SK-N-MC (cell line): ENCODE measurements around the gene CYP27A1.

Experiments used
- DNase-seq: peaks from one replicate; pipeline ENCODE4 v3.0.0-alpha.2; 2011; ENCODE audit warnings: low read depth, low spot score
- H3K27ac ChIP-seq: fragments of 200-600 bp; sonication (generic); 2 replicates; pipeline ENCODE4 v1.5.1; 2016; ENCODE audit warnings: mixed run types
- H3K36me3 ChIP-seq: fragments of 200-600 bp; sonication (generic); 2 replicates; pipeline ENCODE4 v1.6.1; 2017; ENCODE audit warnings: antibody characterized with exemption, low read length, mixed read lengths; ENCODE audit not compliant: insufficient read depth
- H3K4me3 ChIP-seq: fragments of 200-600 bp; sonication (generic); 2 replicates; pipeline ENCODE4 v1.5.1; 2016
- H3K9ac ChIP-seq: fragments of 200-600 bp; sonication (generic); 2 replicates; pipeline ENCODE4 v1.8.0; 2017; ENCODE audit warnings: mixed run types, mixed read lengths; ENCODE audit not compliant: insufficient read length
- H3K9me3 ChIP-seq: fragments of 200-600 bp; sonication (generic); 2 replicates; pipeline ENCODE4 v1.6.1; 2017; ENCODE audit warnings: low read depth, mild to moderate bottlenecking, antibody characterized with exemption, low read length, moderate library complexity, mixed read lengths
- EZH2 ChIP-seq: fragments of 200-600 bp; sonication (generic); IDR thresholded peaks from one replicate; pipeline ENCODE4 v1.6.1; 2017; ENCODE audit warnings: antibody characterized with exemption
- FOXP2 ChIP-seq: optimal IDR thresholded peaks from 2 replicates; pipeline ENCODE3; 2011; ENCODE audit warnings: mild to moderate bottlenecking, moderate library complexity; ENCODE audit not compliant: insufficient read depth; ENCODE audit errors: extremely low read length, control extremely low read depth
- POLR2AphosphoS5 ChIP-seq: IDR thresholded peaks from 2 replicates; pipeline ENCODE4 v1.6.1; 2012; ENCODE audit warnings: mild to moderate bottlenecking, low read depth, low read length, borderline replicate concordance

Gene CYP27A1

DNA sequence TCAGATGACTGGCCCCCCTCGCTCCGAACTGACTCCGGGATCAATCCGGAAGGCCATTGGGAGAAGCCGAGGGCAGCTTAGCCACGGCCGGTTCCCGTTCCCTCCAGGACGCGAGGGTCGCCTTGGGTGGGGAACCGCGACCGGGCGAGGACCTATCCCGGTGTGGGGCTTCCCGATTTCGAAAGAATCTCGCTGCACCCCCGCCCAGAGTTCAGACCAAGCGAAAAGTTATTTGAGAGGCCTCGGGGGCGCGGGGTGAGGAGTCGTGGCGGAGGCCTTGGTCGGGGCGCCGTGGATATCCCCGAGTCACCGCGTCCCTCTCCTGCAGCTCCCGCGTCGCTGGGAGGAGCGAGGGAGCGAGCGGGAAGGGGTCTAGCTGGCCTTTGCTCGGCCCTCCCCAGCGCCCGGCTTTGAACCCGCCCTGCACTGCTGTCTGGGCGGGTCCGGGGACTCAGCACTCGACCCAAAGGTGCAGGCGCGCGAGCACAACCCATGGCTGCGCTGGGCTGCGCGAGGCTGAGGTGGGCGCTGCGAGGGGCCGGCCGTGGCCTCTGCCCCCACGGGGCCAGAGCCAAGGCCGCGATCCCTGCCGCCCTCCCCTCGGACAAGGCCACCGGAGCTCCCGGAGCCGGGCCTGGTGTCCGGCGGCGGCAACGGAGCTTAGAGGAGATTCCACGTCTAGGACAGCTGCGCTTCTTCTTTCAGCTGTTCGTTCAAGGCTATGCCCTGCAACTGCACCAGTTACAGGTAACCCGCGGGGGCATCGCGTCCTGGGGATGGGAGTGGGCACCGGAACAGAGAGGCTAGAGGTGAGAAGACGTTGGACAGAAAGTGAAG lies at the start of gene CYP27A1:
CYP27A1 (plus strand) TSS at position 457 of the 837 bp plus-strand sequence; CDS start at position 493, 36 bp downstream.
- Histone ChIP-seq H3K36me3 (no peaks in the 10 kb centered on the region), H3K9me3 (no peaks in the 10 kb centered on the region), H3K4me3 (no peak within 1 kb of the TSS), H3K27ac (no peak within 1 kb of the TSS), H3K9ac (no peak within 1 kb of the TSS)
- DNase-seq, result no peak
- TF ChIP-seq POLR2AphosphoS5 (no peak), FOXP2 (no peak)

DNA sequence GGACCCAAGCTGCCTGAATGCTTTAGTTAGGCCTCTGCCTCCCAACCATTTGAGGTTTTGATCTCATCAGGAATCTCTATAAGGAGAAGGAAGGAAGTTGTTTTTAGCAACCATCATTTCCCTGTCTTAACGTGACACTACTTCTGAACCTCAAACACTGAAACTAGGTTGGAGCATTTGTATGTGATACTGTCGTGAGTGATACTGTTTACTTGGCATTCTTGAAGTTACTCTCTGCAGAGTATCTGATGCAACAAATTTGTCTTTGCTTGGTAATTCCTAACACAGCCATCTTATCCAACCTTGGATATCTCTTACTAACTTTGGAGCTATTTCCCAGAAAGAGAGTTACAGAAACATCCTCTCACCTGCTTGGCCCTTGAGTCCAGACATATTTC lies 49.2 kb upstream of the CYP27A1 start:
- Histone ChIP-seq H3K4me3 (no peak overlapping the region), H3K9me3 (0 out of 2 replicates have a peak, but pooled peaks cover under 1% of the 10 kb centered on the region), H3K9ac (no peak overlapping the region), H3K27ac (no peak overlapping the region), H3K36me3 (peaks cover 19% of the 10 kb centered on the region)
- no peak for TF ChIP-seq POLR2AphosphoS5
- no peak for TF ChIP-seq EZH2
- no peak for TF ChIP-seq FOXP2
- no peak for DNase-seq

DNA sequence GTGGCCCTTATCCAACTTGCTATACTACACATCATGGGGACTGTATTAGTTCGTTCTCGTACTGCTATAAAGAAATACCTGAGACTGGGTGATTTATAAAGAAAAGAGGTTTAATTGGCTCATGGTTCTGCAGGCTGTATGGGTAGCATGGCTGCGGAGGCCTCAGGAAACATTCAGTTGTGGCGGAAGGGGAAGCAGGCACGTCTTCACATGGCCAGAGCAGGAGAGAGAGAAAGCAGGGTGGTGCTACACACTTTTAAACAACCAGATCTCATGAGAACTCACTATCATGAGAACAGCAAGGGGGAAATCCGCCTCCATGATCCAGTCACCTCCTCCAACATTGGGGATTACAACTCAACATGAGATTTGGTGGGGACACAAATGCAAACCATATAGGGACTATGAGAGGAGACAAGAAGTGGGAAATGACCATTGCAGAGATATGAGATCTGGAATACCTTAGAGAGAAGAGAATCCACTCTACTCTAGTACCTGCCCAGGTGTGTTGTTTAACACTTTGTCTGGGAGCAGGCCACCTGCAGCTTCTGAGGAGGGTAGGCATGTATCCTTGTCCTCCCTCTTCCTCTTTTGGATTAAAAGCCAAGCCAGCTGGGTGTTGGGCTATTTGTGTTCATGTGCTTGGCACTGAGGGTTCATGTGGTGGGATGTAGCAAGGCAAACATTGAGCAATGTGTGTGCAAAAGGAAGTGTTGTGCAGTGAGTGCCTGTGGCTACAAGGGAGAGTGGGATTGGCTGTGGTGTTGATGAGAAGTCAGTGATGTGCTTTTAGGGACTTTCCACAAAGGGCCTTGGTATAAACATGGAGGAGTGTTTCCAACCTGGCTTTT lies 48.6 kb upstream of the CYP27A1 start:
- TF ChIP-seq FOXP2, result no peak
- TF ChIP-seq POLR2AphosphoS5, result no peak
- TF ChIP-seq EZH2, result no peak
- Histone ChIP-seq H3K9ac (no peak overlapping the region), H3K9me3 (no peaks in the 10 kb centered on the region), H3K4me3 (no peak overlapping the region), H3K27ac (no peak overlapping the region), H3K36me3 (peaks cover 22% of the 10 kb centered on the region)
- DNase-seq, result no peak

DNA sequence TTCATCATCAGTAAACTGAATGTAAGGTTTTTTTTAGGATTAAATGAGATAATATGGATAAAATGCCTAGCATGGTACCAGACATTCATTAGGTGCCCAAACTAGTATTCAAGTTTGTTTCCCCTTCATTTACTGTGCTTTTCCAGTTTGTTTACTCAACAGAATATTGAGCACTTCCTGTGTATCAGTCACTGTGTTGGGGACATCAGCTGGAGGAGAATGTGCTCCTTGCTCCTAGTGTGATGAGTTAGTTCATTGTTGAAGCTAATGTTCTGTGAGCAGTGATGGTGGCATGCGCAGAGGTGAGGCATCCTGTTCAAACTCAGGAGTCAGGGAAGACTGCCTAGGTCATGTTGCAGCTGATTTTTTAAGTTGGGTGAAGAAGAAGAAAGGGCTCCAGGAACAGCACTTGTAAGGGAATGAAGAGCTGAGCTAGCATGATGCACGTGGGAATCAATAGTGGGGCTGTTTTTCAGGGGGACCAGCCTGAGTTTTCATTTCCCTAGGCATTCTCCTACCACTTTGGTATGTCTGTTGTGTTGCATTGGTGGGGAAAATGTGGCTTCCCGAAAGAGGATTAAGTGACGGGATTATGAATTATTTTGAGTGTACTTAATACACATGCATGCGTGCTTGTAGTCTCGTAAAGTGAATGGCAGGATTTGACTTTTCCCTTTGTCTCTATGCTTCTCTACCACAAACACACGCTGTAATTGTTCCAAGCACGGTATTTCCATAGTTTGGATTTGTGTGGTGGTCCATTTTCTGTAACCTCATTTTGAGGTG lies 47.6 kb upstream of the CYP27A1 start:
- DNase-seq, result no peak
- no peaks in the 10 kb centered on the region for H3K9me3 ChIP-seq
- no peak overlapping the region for H3K9ac ChIP-seq
- no peak for TF ChIP-seq POLR2AphosphoS5
- TF ChIP-seq EZH2, result no peak
- no peak for TF ChIP-seq FOXP2
- H3K27ac ChIP-seq, result no peak overlapping the region
- no peak overlapping the region for H3K4me3 ChIP-seq
- peaks cover 28% of the 10 kb centered on the region for H3K36me3 ChIP-seq

DNA sequence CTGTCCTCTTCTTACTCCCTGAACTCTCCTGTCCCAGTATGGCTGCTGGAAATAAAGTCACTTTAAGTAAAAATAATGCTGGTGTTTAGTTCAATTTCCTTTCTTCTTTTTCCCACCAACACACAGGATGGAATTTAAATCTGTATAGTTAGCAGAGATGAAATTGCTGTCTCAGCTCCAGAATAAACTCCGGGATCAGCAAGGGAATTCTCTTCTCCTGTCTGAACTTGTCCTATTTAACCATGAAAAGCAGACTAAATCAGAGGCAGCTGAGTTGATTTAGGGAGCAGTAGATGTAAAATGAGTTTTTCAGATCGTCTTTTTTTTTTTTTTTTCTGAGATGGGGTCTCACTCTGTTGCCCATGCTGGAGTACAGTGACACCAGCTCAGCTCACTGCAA lies 45.4 kb upstream of the CYP27A1 start:
- no peak overlapping the region for H3K9ac ChIP-seq
- peaks cover 45% of the 10 kb centered on the region for H3K36me3 ChIP-seq
- no peak for DNase-seq
- no peak overlapping the region for H3K4me3 ChIP-seq
- TF ChIP-seq EZH2, result no peak
- TF ChIP-seq FOXP2, result no peak
- no peak for TF ChIP-seq POLR2AphosphoS5
- H3K9me3 ChIP-seq, result no peaks in the 10 kb centered on the region
- H3K27ac ChIP-seq, result no peak overlapping the region

DNA sequence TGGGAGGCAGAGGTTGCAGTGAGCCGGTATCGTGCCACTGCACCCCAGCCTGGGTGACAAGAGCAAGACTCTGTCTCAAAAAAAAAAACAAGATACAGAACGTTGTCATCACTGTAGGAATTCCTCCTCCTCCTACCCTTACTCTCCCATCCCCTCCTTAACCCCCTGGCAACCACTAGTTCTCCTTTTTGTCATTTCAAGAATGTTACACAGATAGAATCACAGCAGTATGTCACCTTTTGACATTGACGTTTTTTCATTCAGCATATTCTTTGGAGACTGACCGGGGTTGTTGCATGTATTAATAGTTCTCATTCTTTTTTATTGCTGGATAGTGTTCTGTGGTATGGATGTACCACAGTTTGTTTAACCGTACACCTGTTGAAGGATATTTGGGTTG lies 38.9 kb upstream of the CYP27A1 start:
- Histone ChIP-seq H3K27ac (no peak overlapping the region), H3K36me3 (peaks cover 77% of the 10 kb centered on the region), H3K9me3 (no peaks in the 10 kb centered on the region), H3K9ac (no peak overlapping the region), H3K4me3 (no peak overlapping the region)
- DNase-seq, result no peak
- TF ChIP-seq EZH2 (no peak), POLR2AphosphoS5 (no peak), FOXP2 (no peak)

DNA sequence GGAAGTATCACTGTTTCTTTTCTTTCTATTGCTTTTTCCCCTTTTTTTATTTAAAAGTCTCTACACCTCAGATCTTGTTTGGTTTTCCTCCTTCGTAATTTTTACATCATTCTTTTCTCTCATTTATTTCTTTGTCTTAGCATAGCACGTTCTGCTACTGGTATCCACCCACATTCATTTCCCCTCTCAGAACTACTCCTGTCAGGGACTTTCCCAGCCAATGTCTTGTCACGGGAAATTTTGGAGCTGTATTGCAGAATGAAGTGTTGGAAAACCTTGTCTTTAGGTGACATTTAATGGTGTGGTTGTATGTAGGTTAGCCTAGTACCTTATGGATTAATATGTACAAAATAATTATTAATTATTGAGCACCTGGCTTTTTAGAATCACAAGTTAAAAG lies 37.3 kb upstream of the CYP27A1 start:
- H3K9ac ChIP-seq, result no peak overlapping the region
- H3K36me3 ChIP-seq, result peaks cover 74% of the 10 kb centered on the region
- no peak overlapping the region for H3K4me3 ChIP-seq
- no peak overlapping the region for H3K27ac ChIP-seq
- TF ChIP-seq FOXP2 (no peak), EZH2 (no peak), POLR2AphosphoS5 (no peak)
- no peaks in the 10 kb centered on the region for H3K9me3 ChIP-seq
- DNase-seq, result no peak

DNA sequence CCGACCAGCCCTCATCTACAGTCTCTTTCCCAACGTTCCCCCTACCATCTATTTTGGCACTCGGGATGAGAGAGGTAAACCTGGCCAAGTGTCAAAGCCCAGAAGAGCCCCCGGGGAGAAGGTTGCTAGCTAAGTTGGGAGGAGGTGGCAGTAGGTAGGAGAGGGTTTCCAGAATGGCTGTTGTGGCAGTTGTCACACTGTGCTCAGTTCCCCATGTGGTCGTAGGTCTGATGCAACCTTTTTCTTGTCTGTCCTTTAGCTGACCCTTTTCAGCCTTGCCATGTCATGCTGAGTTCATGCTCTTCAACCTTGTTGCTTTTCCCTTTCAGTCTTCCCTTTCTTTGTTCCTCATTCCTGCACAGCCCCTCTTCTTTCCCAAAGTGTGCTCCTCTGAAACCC lies 36.8 kb upstream of the CYP27A1 start:
- Histone ChIP-seq H3K9me3 (no peaks in the 10 kb centered on the region), H3K36me3 (peaks cover 74% of the 10 kb centered on the region), H3K27ac (no peak overlapping the region), H3K9ac (no peak overlapping the region), H3K4me3 (no peak overlapping the region)
- TF ChIP-seq EZH2 (no peak), POLR2AphosphoS5 (no peak), FOXP2 (no peak)
- DNase-seq, result no peak
